HCT116 (cell line): ENCODE results near the gene FARP1. TPM values are rescaled to one million over a fixed set of nuclear protein-coding genes. Genes with fewer than 3 reads are reported as not detected.

Experiments used
- ATAC-seq: fragments of 200-7000 bp; cut with Tn5 transposase; 2 replicates; pipeline ENCODE4 v1.9.1; 2020; ENCODE audit warnings: mild to moderate bottlenecking, moderate library complexity
- BruUV-seq: library from RNA; stranded (reverse); fragments of 400-500 nt; replicated peaks from 2 replicates; lab custom pipeline; 2021; lab: Mats Ljungman, UMichigan
- CTCF ChIA-PET: fragments of 300-600 bp; sonication (Branson Sonifier 250); formaldehyde crosslinking; loops from one replicate; lab custom pipeline; 2021; ENCODE audit warnings: antibody characterized with exemption; lab: Charles Lee
- POLR2A ChIA-PET: fragments of 300-600, 350-600 bp; sonication (Branson Sonifier 250); formaldehyde crosslinking; loops from one replicate; lab custom pipeline; 2021; ENCODE audit warnings: antibody characterized with exemption; lab: Charles Lee
- RAD21 ChIA-PET, 2 experiments: fragments of 300-600 bp; sonication (Branson Sonifier 250); formaldehyde crosslinking; loops; one replicate each; lab custom pipeline; 2023; ENCODE audit warnings: low total read pairs in 2 of 2; ENCODE audit not compliant: uncharacterized antibody in 2 of 2, unreplicated experiment in 2 of 2, low non-redundant PET in 1 of 2; lab: Charles Lee
- DNase-seq: peaks from one replicate; pipeline ENCODE4 v3.0.0-alpha.2; 2010; ENCODE audit warnings: low read depth, low spot score
- H2AFZ ChIP-seq: fragments of 200-600 bp; shearing (Covaris generic), sonication (generic); 2 replicates; pipeline ENCODE4 v1.6.1; 2017; ENCODE audit warnings: low read depth, mixed run types, mixed read lengths, antibody characterized with exemption, low read length; ENCODE audit not compliant: poor library complexity, severe bottlenecking
- H3K27ac ChIP-seq: 2 replicates; pipeline ENCODE4 v1.5.1; 2012; ENCODE audit warnings: low read depth, low read length
- H3K27me3 ChIP-seq: fragments of 200-600 bp; sonication (generic); 2 replicates; pipeline ENCODE4 v1.6.1; 2016; ENCODE audit warnings: mixed run types, low read length, mixed read lengths; ENCODE audit not compliant: insufficient read depth
- H3K36me3 ChIP-seq, 2 experiments: fragments of 200-500 bp in 1 of 2; fragments of 200-600 bp in 1 of 2; sonication (Bioruptor generic) in 1 of 2; sonication (generic) in 1 of 2; 2 replicates each; pipeline versions ENCODE4 v1.5.1 to v1.6.1; 2014 to 2016; ENCODE audit warnings: low read length in 2 of 2, inconsistent platforms in 1 of 2, mixed read lengths in 1 of 2, mixed run types in 1 of 2; ENCODE audit not compliant: insufficient read depth in 2 of 2, control insufficient read depth in 1 of 2
- H3K4me1 ChIP-seq, 2 experiments: fragments of 200-600 bp in 1 of 2; sonication (generic) in 1 of 2; 2 replicates each; pipeline versions ENCODE4 v1.5.1 to v1.6.1; 2012 to 2017; ENCODE audit warnings: low read length in 2 of 2, inconsistent platforms in 1 of 2, mild to moderate bottlenecking in 1 of 2, mixed read lengths in 1 of 2, mixed run types in 1 of 2, moderate library complexity in 1 of 2; ENCODE audit not compliant: insufficient read depth in 2 of 2, control insufficient read depth in 1 of 2
- H3K4me2 ChIP-seq: fragments of 200-600 bp; sonication (generic); 2 replicates; pipeline ENCODE4 v1.6.1; 2017; ENCODE audit warnings: mixed run types, low read length, mixed read lengths
- H3K4me3 ChIP-seq, 2 experiments: fragments of 200-600 bp in 1 of 2; sonication (generic) in 1 of 2; replicated peaks in 1 of 2; 2 replicates each; pipeline ENCODE4 v1.5.1; 2011 to 2016; ENCODE audit warnings: low read length in 2 of 2, control low read depth in 1 of 2, low read depth in 1 of 2, mild to moderate bottlenecking in 1 of 2, mixed read lengths in 1 of 2, mixed run types in 1 of 2
- H3K79me2 ChIP-seq: fragments of 200-600 bp; sonication (generic); 2 replicates; pipeline ENCODE4 v1.6.1; 2017; ENCODE audit warnings: mild to moderate bottlenecking, mixed run types, low read length, moderate library complexity, mixed read lengths; ENCODE audit not compliant: insufficient read depth
- H3K9ac ChIP-seq: fragments of 200-600 bp; sonication (generic); 2 replicates; pipeline ENCODE4 v1.6.1; 2016; ENCODE audit warnings: low read length, mixed read lengths
- H3K9me2 ChIP-seq: fragments of 200-600 bp; sonication (generic), shearing (Covaris generic); 2 replicates; pipeline ENCODE4 v1.6.1; 2017; ENCODE audit warnings: mixed run types, mild to moderate bottlenecking, moderate library complexity; ENCODE audit not compliant: insufficient read depth
- H3K9me3 ChIP-seq, 2 experiments: fragments of 200-500 bp in 1 of 2; fragments of 200-600 bp in 1 of 2; sonication (Bioruptor generic) in 1 of 2; sonication (generic) in 1 of 2; 2 replicates each; pipeline ENCODE4 v1.6.1; 2014 to 2017; ENCODE audit warnings: low read length in 2 of 2, mixed read lengths in 2 of 2, inconsistent platforms in 1 of 2, low read depth in 1 of 2, mild to moderate bottlenecking in 1 of 2, mixed run types in 1 of 2, moderate library complexity in 1 of 2; ENCODE audit not compliant: control insufficient read depth in 1 of 2, insufficient read depth in 1 of 2
- H4K20me1 ChIP-seq: fragments of 200-600 bp; sonication (generic), shearing (Covaris generic); 2 replicates; pipeline ENCODE4 v1.6.1; 2017; ENCODE audit warnings: mixed run types, mild to moderate bottlenecking, moderate library complexity; ENCODE audit not compliant: insufficient read depth
- ATF3 ChIP-seq: IDR thresholded peaks from 2 replicates; pipeline ENCODE4 v1.6.1; 2012
- CBX3 ChIP-seq: IDR thresholded peaks from 2 replicates; pipeline ENCODE4 v1.6.1; 2012; ENCODE audit warnings: low read depth
- CEBPB ChIP-seq: IDR thresholded peaks from 2 replicates; pipeline ENCODE4 v1.6.1; 2012; ENCODE audit warnings: low read depth
- CTCF ChIP-seq, 3 experiments: fragments of 200-600 bp in 1 of 3; sonication (generic) in 1 of 3; IDR thresholded peaks in 2 of 3; conservative IDR thresholded peaks in 1 of 3; 2 replicates each; pipeline ENCODE4 v1.5.1; 2012 to 2017; ENCODE audit warnings: low read depth in 2 of 3, low read length in 2 of 3, antibody characterized with exemption in 1 of 3, borderline replicate concordance in 1 of 3, control low read depth in 1 of 3, mild to moderate bottlenecking in 1 of 3, mixed read lengths in 1 of 3, mixed run types in 1 of 3, moderate library complexity in 1 of 3; ENCODE audit not compliant: insufficient read depth in 1 of 3
- EGR1 ChIP-seq: IDR thresholded peaks from 2 replicates; pipeline ENCODE4 v1.6.1; 2012; ENCODE audit warnings: low read depth
- ELF1 ChIP-seq: IDR thresholded peaks from 2 replicates; pipeline ENCODE4 v1.6.1; 2012; ENCODE audit warnings: low read depth, borderline replicate concordance
- EZH2 ChIP-seq: fragments of 200-600 bp; sonication (generic); IDR thresholded peaks from 2 replicates; pipeline ENCODE4 v1.6.1; 2017; ENCODE audit warnings: antibody characterized with exemption, mixed run types
- EZH2phosphoT487 ChIP-seq: fragments of 200-600 bp; IDR thresholded peaks from 2 replicates; pipeline ENCODE4 v1.6.1; 2018; ENCODE audit warnings: antibody characterized with exemption, borderline replicate concordance
- FOSL1 ChIP-seq: IDR thresholded peaks from 2 replicates; pipeline ENCODE4 v1.6.1; 2012; ENCODE audit warnings: low read depth
- JUND ChIP-seq: IDR thresholded peaks from 2 replicates; pipeline ENCODE4 v1.6.1; 2012
- POLR2AphosphoS5 ChIP-seq: IDR thresholded peaks from 2 replicates; pipeline ENCODE4 v1.6.1; 2011; ENCODE audit warnings: mild to moderate bottlenecking, low read depth, low read length, moderate library complexity
- RAD21 ChIP-seq: IDR thresholded peaks from 2 replicates; pipeline ENCODE4 v1.6.1; 2012; ENCODE audit warnings: low read depth, mild to moderate bottlenecking
- SP1 ChIP-seq: IDR thresholded peaks from 2 replicates; pipeline ENCODE4 v1.6.1; 2012; ENCODE audit warnings: low read depth
- SRF ChIP-seq: IDR thresholded peaks from 2 replicates; pipeline ENCODE4 v1.6.1; 2012; ENCODE audit warnings: low read depth
- YY1 ChIP-seq: IDR thresholded peaks from 2 replicates; pipeline ENCODE4 v1.6.1; 2011; ENCODE audit warnings: low read length, low read depth, moderate library complexity, mild to moderate bottlenecking; ENCODE audit not compliant: insufficient replicate concordance; ENCODE audit errors: extremely low read depth
- ZFX ChIP-seq: fragments of 450-650 bp; IDR thresholded peaks from 2 replicates; pipeline ENCODE4 v1.6.1; 2017
- intact Hi-C: fragments of 100-400 bp; cut with micrococcal nuclease; formaldehyde crosslinking; loops from 2 replicates; pipeline ENCODE4 v1.10.0; 2022
- total RNA-seq: library from RNA; stranded (reverse); gene quantifications from one replicate; pipeline ENCODE4 v1.2.1, GENCODE V29; 2021; ENCODE audit not compliant: unreplicated experiment
- TF ChIP-seq, protein P1 (sequence below): IDR thresholded peaks from 2 replicates; pipeline ENCODE4 v1.6.1; 2011; ENCODE audit warnings: mild to moderate bottlenecking, low read length, moderate library complexity; ENCODE audit not compliant: insufficient replicate concordance; ENCODE audit errors: extremely low read depth

The FARP1 gene
- total RNA-seq, 1 experiment from 2014 or later: 30.5 TPM

- DNase-seq: no peak
- ChIA-PET CTCF (no interaction called here), RAD21 (interaction anchor here in 1 of 2 experiments (0.5 kb wide), 1 partner anchor 143 kb away, joined by 3 read pairs; no protein-coding TSS in a partner anchor), POLR2A (no interaction called here)
- no peak overlapping the region for H3K4me2 ChIP-seq
- no peak overlapping the region for H3K27ac ChIP-seq
- no peaks in the 10 kb centered on the region for H3K27me3 ChIP-seq
- H3K79me2 ChIP-seq: peaks cover 15% of the 10 kb centered on the region; the same call in 1 of the 2 replicates
- peaks cover 14 to 26% of the 10 kb centered on the region in 2 experiments; a peak in 3 of 4 replicates for H3K36me3 ChIP-seq
- H2AFZ ChIP-seq: no peak overlapping the region
- H3K4me3 ChIP-seq: no peak overlapping the region
- no peaks in the 10 kb centered on the region for H3K4me1 ChIP-seq
- no peak for TF ChIP-seq YY1
- no peak for TF ChIP-seq FOSL1
- no peak for TF ChIP-seq SP1
- TF ChIP-seq, protein P1, sequence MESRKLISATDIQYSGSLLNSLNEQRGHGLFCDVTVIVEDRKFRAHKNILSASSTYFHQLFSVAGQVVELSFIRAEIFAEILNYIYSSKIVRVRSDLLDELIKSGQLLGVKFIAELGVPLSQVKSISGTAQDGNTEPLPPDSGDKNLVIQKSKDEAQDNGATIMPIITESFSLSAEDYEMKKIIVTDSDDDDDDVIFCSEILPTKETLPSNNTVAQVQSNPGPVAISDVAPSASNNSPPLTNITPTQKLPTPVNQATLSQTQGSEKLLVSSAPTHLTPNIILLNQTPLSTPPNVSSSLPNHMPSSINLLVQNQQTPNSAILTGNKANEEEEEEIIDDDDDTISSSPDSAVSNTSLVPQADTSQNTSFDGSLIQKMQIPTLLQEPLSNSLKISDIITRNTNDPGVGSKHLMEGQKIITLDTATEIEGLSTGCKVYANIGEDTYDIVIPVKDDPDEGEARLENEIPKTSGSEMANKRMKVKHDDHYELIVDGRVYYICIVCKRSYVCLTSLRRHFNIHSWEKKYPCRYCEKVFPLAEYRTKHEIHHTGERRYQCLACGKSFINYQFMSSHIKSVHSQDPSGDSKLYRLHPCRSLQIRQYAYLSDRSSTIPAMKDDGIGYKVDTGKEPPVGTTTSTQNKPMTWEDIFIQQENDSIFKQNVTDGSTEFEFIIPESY: no peak
- TF ChIP-seq JUND: no peak
- no peak for TF ChIP-seq CEBPB
- no peak for TF ChIP-seq ATF3
- TF ChIP-seq POLR2AphosphoS5: no peak; the same call in 1 of the 2 replicates
- no peak for TF ChIP-seq CBX3
- no peak for TF ChIP-seq SRF
- no peak for TF ChIP-seq ZFX
- TF ChIP-seq ELF1: no peak
- TF ChIP-seq EGR1: no peak
- no peak for TF ChIP-seq RAD21
- no peak for TF ChIP-seq CTCF (IDR thresholded peaks at IDR 0.05 in 2 of 3, conservative IDR thresholded peaks at IDR 0.05 in 1 of 3; ENCODE audit: borderline replicate concordance in 1 of 3, insufficient read depth in 1 of 3, low read depth in 2 of 3, low read length in 2 of 3)
- TF ChIP-seq EZH2phosphoT487: no peak
- TF ChIP-seq EZH2: no peak
- H3K9me3 ChIP-seq: no peaks in the 10 kb centered on the region
- H3K9ac ChIP-seq: no peak overlapping the region
- no TSS peak for BruUV-seq
- intact Hi-C loops: no loop called here
- 0 out of 2 replicates have a peak, but pooled peaks cover 6% of the 10 kb centered on the region for H4K20me1 ChIP-seq
- no peak for ATAC-seq
- H3K9me2 ChIP-seq: no peaks in the 10 kb centered on the region
Measured at GRCh38 chr13:98451676-98452470, 309.0 kb downstream of the FARP1 start.
